Activated T-helper 1 cell treated with anti-CD3 and anti-CD28 coated beads, Interleukin-2, amount 50 U/mL, for 16 hours (primary cell): ENCODE measurements around the gene CNTD1.
"Not testable (repeated sequence)": the region's sequence is repeated elsewhere in the genome, so short reads cannot be mapped to it uniquely, and the experiment has no call there.

ENCODE experiments used
- DNase-seq, 2 donors: peaks; one replicate each; pipeline ENCODE4 v3.0.0-alpha.2; 2020; ENCODE audit warnings: low read depth in 1 of 2, low spot score in 1 of 2

The CNTD1 gene, protein sequence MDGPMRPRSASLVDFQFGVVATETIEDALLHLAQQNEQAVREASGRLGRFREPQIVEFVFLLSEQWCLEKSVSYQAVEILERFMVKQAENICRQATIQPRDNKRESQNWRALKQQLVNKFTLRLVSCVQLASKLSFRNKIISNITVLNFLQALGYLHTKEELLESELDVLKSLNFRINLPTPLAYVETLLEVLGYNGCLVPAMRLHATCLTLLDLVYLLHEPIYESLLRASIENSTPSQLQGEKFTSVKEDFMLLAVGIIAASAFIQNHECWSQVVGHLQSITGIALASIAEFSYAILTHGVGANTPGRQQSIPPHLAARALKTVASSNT

DNA sequence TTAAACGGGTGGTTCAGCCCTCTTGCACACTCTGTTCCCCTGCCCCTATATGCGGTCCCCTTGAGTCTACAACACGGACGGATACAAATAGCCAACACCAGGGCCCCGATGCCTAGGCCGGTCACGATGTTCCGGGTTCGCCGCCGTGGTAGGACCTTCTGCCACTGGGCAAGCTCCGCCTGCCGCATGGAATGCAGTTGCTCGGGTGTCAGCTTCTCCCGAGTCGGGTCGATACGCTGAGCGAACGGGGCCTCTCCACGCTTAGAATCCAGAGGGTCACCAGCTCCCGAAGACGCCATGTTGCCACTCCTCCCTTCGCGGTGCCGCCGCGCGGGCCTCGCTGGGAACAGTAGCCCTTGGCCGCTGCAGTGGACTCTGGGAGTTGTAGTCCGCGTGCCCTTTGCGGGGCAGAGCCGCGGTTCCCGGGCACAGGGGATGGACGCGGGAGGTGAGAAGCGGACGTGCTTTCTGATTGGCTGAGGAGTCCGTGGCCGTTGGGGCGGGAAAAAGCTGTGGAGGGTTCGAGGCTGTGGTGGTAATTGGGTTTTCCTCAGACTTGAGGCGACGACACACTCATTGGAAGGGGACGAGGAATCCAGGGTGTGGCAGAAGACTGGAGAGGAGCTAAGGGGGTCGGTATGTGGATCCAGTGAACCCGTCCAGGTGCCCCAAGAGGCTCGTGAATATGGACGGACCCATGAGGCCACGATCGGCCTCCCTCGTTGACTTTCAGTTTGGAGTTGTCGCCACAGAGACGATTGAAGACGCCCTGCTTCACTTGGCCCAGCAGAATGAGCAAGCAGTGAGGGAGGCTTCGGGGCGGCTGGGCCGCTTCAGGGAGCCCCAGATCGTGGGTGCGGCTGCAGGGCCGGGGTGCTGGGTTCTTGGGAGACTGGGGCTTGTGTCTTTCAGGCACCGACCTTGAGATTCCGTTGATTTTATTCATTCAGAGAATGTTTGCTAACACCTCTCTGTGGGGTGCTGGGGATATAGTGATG, at the start of gene CNTD1, which contains the start of gene COA3:
Gene CNTD1 (plus strand): TSS at position 479 of the 998 bp plus-strand sequence. CDS start 207 bp downstream, at position 686.
Gene COA3 (minus strand): TSS at position 322 of the 998 bp plus-strand sequence. CDS start 23 bp downstream, at position 299.
- DNase-seq = peak; percentile 45 to 54

DNA sequence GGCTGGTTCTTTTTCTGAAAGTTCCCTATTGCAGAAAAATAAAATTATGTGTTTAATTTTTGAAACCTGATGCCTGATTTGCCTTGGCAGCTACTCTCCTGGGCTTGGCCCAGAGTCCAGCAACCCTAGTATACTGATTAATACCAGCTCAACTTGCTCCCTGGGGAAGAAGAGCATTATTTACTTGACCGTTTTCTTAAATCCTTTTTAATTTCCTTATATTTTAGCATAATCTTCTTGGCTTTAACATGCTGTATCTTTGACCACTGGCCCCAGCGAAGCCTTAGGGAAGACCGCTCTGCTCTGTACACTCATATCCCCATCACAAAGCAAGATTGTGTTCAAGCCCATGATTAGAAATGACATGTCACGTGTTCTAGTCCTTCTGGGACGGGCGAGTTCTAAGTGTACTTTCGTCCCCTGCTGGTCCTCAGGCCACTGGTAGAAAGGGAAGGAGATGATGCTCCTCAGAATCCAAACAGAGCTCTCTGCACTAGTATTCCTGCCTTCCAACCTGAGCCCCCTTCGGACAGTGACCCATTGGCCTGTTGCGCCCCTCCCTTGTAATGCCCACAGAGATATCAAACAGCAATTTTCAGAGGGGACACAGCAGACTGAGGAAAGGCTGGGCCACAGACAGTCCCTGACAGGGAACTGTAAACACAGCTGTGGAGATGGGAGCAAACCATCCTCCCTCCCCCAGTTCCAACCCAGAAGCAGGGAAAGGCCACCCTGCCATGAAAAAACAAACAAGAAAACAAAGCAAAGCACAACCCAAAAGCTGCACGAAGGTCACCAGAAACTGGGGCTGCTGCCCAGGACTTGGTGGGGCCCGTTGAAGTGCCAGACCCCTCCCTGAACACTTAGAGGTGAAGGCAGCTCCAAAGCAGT, 49.5 kb upstream of the CNTD1 start:
- DNase-seq = no peak

- DNase-seq = no peak
Observed at GRCh38 chr17:42750739-42751344, 47.8 kb upstream of the CNTD1 start.

DNA sequence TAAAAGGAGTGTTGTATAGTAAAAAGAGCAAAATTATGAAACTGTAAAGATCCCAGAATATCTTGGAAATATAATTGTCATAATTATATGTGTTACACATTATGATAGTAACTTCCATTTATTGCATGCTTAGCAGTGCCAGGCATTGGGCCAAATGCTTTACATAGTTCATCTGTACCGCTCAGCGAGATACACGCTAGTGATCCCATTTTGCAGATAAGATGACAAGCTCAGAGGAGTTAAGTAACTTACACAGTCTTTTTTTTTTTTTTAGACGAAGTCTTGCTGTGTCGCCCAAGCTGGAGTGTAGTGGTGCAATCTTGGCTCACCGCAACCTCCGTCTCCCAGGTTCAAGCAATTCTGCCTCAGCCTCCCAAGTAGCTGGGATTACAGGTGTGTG, 47.0 kb upstream of the CNTD1 start:
- no peak for DNase-seq

GRCh38 chr17:42754782-42755181, 43.9 kb upstream of the CNTD1 start:
- DNase-seq = no peak

DNA sequence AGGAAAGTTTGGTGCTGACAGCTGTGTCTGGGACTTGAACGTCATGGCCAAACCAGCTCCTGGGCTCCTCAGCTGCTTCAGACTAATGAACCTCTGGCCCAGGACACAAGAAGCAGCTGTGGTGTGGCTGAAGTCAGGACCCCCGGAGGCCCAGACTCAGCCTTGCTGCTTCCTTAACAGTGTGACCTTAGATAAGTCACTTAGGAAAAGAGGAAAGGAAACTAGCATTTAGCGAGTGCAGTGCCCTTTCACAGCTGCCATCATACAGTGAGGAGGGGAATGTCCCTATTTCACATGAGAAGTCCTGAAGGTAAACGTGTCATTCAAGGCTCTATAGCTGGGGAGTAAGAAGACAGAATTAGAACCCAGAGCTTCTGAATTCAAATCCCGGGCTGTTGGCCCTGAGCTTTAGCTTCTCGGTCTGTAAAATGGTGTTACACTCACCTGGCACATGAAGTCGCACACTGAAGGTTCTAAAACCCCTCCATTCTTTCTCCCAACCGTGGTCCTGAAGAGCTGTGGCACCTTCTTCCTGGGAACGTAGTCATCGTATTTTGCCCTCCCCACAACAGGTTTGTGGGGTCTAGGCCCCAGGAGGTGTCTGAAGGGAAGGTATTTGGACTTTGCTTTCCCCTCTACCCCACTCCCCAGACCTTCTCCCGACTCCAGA, 38.5 kb upstream of the CNTD1 start:
- DNase-seq = no peak

- DNase-seq = no peak
Observed at GRCh38 chr17:42760652-42761581, 37.7 kb upstream of the CNTD1 start, which contains the start of gene RAMP2. Gene RAMP2 (plus strand): TSS chr17:42761227. CDS start chr17:42761262, 35 bp downstream.

DNA sequence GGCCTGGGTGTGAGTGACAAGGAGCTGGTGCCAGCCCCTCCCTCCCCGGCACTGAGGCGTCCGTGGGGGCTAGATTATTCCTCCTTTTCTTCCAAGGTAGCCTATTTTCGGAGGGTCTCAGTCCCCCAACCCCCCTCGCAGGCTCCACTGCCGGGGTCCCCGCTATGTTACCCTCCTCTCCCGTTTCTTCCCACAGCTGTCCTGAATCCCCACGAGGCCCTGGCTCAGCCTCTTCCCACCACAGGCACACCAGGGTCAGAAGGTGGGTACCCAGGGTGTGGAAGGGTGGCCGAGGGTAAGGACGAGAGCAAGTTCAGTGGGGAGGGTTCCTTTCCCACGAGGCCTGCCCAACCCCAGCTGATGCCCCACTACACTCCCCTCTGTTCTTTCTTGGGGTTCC, 37.0 kb upstream of the CNTD1 start:
- no peak for DNase-seq

GRCh38 chr17:42766124-42766523, 32.5 kb upstream of the CNTD1 start:
- no peak for DNase-seq

DNA sequence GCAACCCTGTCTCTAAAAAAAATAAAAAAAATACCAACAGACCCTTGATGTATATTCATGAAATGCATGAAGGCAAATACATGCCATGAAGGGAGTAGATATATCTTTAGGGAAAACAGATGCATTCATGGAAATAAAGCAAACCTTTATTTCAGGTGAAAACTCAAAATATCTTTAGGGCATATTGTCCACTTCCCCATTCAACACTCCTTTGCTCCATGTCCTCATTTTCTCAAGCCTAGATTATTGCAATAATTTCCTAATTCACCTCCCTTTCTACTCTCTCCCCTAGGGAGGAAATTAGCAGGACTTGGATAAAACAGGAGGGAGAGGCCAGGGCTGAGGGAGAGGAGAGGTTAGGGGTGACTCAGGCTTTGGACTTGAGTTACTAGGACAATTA, 31.1 kb upstream of the CNTD1 start:
- DNase-seq = no peak

- not testable (repeated sequence) for DNase-seq
Observed at GRCh38 chr17:42768006-42768405, 30.7 kb upstream of the CNTD1 start.

- not testable (repeated sequence) for DNase-seq
Observed at GRCh38 chr17:42769964-42770363, 28.7 kb upstream of the CNTD1 start.

- DNase-seq = no peak
Observed at GRCh38 chr17:42772945-42773289, 25.7 kb upstream of the CNTD1 start.

GRCh38 chr17:42773290-42774035, 25.2 kb upstream of the CNTD1 start, which contains the start of gene VPS25:
Gene VPS25 (plus strand): TSS chr17:42773449. CDS start chr17:42773476, 27 bp downstream.
- peak; percentile 55 to 62 for DNase-seq

DNA sequence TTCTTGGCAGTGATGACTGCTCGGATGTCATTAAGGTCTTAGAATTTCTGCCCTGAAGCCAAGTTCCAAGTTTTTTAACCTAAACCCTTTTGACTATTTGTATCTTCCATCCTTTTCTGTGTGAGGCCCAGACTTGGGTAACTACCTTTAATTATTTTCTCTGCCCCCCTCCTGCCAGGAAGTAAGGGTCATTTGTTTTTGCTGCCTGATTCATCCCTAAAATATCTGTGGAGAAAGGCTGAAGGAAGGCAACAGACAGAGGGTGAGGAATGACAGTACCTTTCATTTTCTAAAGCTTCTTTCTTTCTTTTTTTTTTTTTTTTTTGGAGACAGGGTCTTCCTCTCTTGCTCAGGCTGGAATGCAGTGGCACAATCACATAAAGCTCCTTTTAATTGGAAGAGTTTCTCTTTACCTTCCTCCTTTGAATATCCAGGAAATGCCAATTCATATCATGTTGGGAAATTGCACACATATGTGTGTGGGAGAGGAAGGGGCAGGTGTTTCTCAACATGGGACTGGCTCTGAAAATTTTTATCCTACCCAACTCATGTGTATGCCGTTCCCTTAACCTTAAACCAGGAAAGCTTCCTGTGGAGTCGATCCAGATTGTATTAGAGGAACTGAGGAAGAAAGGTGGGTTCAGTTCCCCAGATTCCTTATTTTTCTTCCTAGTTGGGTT, 24.5 kb upstream of the CNTD1 start:
- DNase-seq = no peak

DNA sequence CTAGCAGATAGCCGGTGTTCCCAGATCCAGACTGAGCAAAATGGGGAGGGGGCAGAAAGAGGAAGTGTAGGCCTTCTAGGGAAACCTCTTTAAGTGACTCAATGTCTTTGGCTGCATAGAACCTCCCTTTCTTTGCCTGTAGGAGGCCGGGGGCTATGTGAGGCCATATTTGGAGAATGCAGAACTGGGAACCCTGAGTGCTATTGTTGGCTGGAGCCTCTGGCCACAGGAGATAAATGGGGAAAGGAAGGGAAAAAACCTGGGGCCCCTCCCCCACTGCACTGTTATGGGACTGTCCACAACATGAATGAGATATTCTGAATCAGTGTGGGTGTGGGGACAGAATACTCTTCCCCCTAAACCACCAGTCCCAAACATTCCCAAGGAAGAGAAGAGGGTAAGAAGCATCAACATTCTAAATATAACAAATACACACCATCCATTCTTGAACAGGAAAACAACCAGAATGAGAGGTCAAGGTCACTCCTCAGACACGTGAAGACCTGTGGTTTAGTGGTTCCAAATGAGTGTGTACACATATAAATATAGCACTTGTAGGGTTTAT, 23.0 kb upstream of the CNTD1 start:
- no peak for DNase-seq

GRCh38 chr17:42778570-42778969, 20.1 kb upstream of the CNTD1 start:
- DNase-seq = no peak
